GM10847 (cell line): ENCODE results near the gene SORCS1.

Experiments used
- POLR2A ChIP-seq: IDR thresholded peaks from 2 replicates; pipeline ENCODE4 v1.6.1; 2011; ENCODE audit not compliant: insufficient read length; ENCODE audit errors: extremely low read depth

SORCS1 gene

GRCh38 chr10:106997721-106998120 is 166.8 kb downstream of the SORCS1 start:
- no peak for TF ChIP-seq POLR2A

GRCh38 chr10:106996510-106996909 is 168.0 kb downstream of the SORCS1 start:
- TF ChIP-seq POLR2A: no peak

- TF ChIP-seq POLR2A: no peak
Observed at GRCh38 chr10:106992055-106992454, 172.5 kb downstream of the SORCS1 start.

- no peak for TF ChIP-seq POLR2A
Observed at GRCh38 chr10:106991091-106991490, 173.4 kb downstream of the SORCS1 start.

GRCh38 chr10:106987362-106987761 is 177.1 kb downstream of the SORCS1 start:
- TF ChIP-seq POLR2A: no peak

GRCh38 chr10:106982268-106982667 is 182.2 kb downstream of the SORCS1 start:
- no peak for TF ChIP-seq POLR2A

GRCh38 chr10:106981452-106982075 is 182.9 kb downstream of the SORCS1 start:
- no peak for TF ChIP-seq POLR2A

- no peak for TF ChIP-seq POLR2A
Observed at GRCh38 chr10:106980495-106981451, 183.7 kb downstream of the SORCS1 start.

- TF ChIP-seq POLR2A: no peak
Observed at GRCh38 chr10:106978756-106979155, 185.8 kb downstream of the SORCS1 start.

- TF ChIP-seq POLR2A: no peak
Observed at GRCh38 chr10:106973716-106974115, 190.8 kb downstream of the SORCS1 start.

GRCh38 chr10:106973288-106973687 is 191.2 kb downstream of the SORCS1 start:
- TF ChIP-seq POLR2A: no peak

GRCh38 chr10:106972381-106972780 is 192.1 kb downstream of the SORCS1 start:
- no peak for TF ChIP-seq POLR2A

- TF ChIP-seq POLR2A: no peak
Observed at GRCh38 chr10:106971411-106971831, 193.1 kb downstream of the SORCS1 start.

- no peak for TF ChIP-seq POLR2A
Observed at GRCh38 chr10:106967452-106967851, 197.1 kb downstream of the SORCS1 start.

GRCh38 chr10:106960812-106961211 is 203.7 kb downstream of the SORCS1 start:
- TF ChIP-seq POLR2A: no peak

GRCh38 chr10:106959521-106959920 is 205.0 kb downstream of the SORCS1 start:
- TF ChIP-seq POLR2A: no peak
